ENCODE data around the gene MYMX. TPM values are rescaled to one million over a fixed set of nuclear protein-coding genes. Genes with fewer than 3 reads are reported as not detected.

MYMX gene
- total RNA-seq, 1 experiment from 2014 or later, result 1.8 TPM

DNA sequence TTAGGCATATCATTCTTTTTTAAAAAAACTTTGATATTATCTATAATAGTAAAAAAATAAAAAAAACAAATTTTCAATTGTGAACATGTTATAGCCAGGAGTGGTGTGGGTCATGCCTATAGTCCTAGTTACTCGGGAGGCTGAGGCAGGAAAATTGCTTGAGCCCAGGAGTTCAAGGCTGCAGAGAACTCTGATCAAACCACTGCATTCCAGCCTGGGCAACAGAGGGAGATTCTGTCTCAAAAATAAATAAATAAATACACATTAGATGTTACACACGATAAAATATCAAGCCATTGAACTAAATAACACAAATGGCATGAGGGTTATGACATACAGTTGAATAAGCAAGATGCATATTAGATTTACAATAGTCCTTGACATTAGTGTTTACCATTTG is 27.9 kb upstream of the MYMX start:
- BruUV-seq (replicated peaks), result no TSS peak
- DNase-seq (ENCODE audit: low read depth, low spot score) (no peak), ATAC-seq (no peak)
- ChIA-PET CTCF (no interaction called here), POLR2A (no interaction called here)
- Histone ChIP-seq H3K4me3 (ENCODE audit: low read depth in 2 of 2, low read length in 2 of 2) (no peak overlapping the region), H3K4me1 (ENCODE audit: control insufficient read depth, insufficient read depth, low read length) (no peaks in the 10 kb centered on the region; the same call in 1 of the 2 replicates), H3K27me3 (ENCODE audit: control insufficient read depth, insufficient read depth, low read length) (no peaks in the 10 kb centered on the region), H3K27ac (ENCODE audit: low read length) (no peak overlapping the region), H3K9me3 (ENCODE audit: control insufficient read depth, insufficient read depth, low read depth, low read length) (no peaks in the 10 kb centered on the region), H3K36me3 (ENCODE audit: control insufficient read depth, insufficient read depth, low read length) (no peaks in the 10 kb centered on the region)
- in situ Hi-C loops (cut with HindIII; ENCODE audit: low pct_unique_long_range_greater_than_20kb, low sequenced_read_pairs) (no loop called here), intact Hi-C loops (cut with micrococcal nuclease; ENCODE audit: unreplicated experiment) (no loop called here)
- no peak for TF ChIP-seq POLR2AphosphoS5 (IDR thresholded peaks at IDR 0.05; ENCODE audit: low read depth, low read length)
- TF ChIP-seq, protein P1, sequence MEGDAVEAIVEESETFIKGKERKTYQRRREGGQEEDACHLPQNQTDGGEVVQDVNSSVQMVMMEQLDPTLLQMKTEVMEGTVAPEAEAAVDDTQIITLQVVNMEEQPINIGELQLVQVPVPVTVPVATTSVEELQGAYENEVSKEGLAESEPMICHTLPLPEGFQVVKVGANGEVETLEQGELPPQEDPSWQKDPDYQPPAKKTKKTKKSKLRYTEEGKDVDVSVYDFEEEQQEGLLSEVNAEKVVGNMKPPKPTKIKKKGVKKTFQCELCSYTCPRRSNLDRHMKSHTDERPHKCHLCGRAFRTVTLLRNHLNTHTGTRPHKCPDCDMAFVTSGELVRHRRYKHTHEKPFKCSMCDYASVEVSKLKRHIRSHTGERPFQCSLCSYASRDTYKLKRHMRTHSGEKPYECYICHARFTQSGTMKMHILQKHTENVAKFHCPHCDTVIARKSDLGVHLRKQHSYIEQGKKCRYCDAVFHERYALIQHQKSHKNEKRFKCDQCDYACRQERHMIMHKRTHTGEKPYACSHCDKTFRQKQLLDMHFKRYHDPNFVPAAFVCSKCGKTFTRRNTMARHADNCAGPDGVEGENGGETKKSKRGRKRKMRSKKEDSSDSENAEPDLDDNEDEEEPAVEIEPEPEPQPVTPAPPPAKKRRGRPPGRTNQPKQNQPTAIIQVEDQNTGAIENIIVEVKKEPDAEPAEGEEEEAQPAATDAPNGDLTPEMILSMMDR (IDR thresholded peaks at IDR 0.05), result no peak
- TF ChIP-seq TCF7L2 (IDR thresholded peaks at IDR 0.05; ENCODE audit: low read depth, low read length), result no peak
- TF ChIP-seq, protein P2, sequence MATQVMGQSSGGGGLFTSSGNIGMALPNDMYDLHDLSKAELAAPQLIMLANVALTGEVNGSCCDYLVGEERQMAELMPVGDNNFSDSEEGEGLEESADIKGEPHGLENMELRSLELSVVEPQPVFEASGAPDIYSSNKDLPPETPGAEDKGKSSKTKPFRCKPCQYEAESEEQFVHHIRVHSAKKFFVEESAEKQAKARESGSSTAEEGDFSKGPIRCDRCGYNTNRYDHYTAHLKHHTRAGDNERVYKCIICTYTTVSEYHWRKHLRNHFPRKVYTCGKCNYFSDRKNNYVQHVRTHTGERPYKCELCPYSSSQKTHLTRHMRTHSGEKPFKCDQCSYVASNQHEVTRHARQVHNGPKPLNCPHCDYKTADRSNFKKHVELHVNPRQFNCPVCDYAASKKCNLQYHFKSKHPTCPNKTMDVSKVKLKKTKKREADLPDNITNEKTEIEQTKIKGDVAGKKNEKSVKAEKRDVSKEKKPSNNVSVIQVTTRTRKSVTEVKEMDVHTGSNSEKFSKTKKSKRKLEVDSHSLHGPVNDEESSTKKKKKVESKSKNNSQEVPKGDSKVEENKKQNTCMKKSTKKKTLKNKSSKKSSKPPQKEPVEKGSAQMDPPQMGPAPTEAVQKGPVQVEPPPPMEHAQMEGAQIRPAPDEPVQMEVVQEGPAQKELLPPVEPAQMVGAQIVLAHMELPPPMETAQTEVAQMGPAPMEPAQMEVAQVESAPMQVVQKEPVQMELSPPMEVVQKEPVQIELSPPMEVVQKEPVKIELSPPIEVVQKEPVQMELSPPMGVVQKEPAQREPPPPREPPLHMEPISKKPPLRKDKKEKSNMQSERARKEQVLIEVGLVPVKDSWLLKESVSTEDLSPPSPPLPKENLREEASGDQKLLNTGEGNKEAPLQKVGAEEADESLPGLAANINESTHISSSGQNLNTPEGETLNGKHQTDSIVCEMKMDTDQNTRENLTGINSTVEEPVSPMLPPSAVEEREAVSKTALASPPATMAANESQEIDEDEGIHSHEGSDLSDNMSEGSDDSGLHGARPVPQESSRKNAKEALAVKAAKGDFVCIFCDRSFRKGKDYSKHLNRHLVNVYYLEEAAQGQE (IDR thresholded peaks at IDR 0.05; ENCODE audit: insufficient read depth in 1 of 2, low read depth in 2 of 2, low read length in 1 of 2), result no peak

DNA sequence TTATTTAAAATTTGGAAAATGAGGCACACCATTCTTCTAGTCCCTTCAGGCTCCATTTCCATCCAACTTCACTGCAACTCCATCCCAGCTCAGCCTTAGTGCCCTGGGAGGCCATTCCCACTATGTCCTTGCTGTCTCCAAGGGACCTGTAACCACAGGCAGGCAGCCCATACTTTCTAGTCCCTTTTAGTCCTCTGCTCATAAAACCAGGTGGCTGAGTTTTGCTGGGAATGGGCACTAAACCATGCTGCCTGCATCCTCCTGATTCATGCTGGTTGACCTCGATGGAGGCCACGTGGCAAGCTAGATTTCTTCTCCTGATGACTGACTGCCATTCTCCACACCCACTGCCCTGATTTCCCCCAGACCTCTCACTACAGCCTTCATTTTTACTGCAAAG is 27.5 kb upstream of the MYMX start:
- H3K36me3 ChIP-seq (ENCODE audit: control insufficient read depth, insufficient read depth, low read length), result no peaks in the 10 kb centered on the region
- in situ Hi-C loops (cut with HindIII; ENCODE audit: low pct_unique_long_range_greater_than_20kb, low sequenced_read_pairs), result no loop called here
- ATAC-seq, result peak; percentile 59; the same call in 1 of the 2 replicates
- no TSS peak for BruUV-seq (replicated peaks)
- TF ChIP-seq, protein P1 (IDR thresholded peaks at IDR 0.05), result no peak
- TF ChIP-seq POLR2AphosphoS5 (IDR thresholded peaks at IDR 0.05; ENCODE audit: low read depth, low read length), result no peak
- TF ChIP-seq TCF7L2 (IDR thresholded peaks at IDR 0.05; ENCODE audit: low read depth, low read length), result no peak
- TF ChIP-seq, protein P2 (IDR thresholded peaks at IDR 0.05; ENCODE audit: insufficient read depth in 1 of 2, low read depth in 2 of 2, low read length in 1 of 2), result no peak
- TF ChIP-seq SIN3A (IDR thresholded peaks at IDR 0.05; ENCODE audit: borderline replicate concordance, insufficient read depth, low read depth, low read length), result no peak
- H3K27ac ChIP-seq (ENCODE audit: low read length), result no peak overlapping the region
- no peaks in the 10 kb centered on the region; the same call in 1 of the 2 replicates for H3K4me1 ChIP-seq (ENCODE audit: control insufficient read depth, insufficient read depth, low read length)
- intact Hi-C loops (cut with micrococcal nuclease; ENCODE audit: unreplicated experiment), result no loop called here
- CTCF ChIA-PET, result interaction anchor here (0.6 to 0.8 kb wide), 3 partner anchors 32 to 41 kb away, joined by 4 to 6 read pairs (median 5); no protein-coding TSS in a partner anchor
- no peak for DNase-seq (ENCODE audit: low read depth, low spot score)
- POLR2A ChIA-PET, result interaction anchor here (0.5 to 0.7 kb wide), 4 partner anchors 9 to 91 kb away, joined by 3 to 6 read pairs (median 4); no protein-coding TSS in a partner anchor
- no peaks in the 10 kb centered on the region for H3K27me3 ChIP-seq (ENCODE audit: control insufficient read depth, insufficient read depth, low read length)
- no peaks in the 10 kb centered on the region for H3K9me3 ChIP-seq (ENCODE audit: control insufficient read depth, insufficient read depth, low read depth, low read length)
- H3K4me3 ChIP-seq (ENCODE audit: low read depth in 2 of 2, low read length in 2 of 2), result no peak overlapping the region
